ENCODE data around the gene UGT1A8. TPM values are rescaled to one million over a fixed set of nuclear protein-coding genes. Genes with fewer than 3 reads are reported as not detected.

The UGT1A8 gene
- polyA plus RNA-seq, 1 of the 3 experiments (the other 2 are of a cell fraction) = not detected

GRCh38 chr2:233766416-233766815, 149.0 kb downstream of the UGT1A8 start:
- POLR2A ChIA-PET = no interaction called here
- no peaks in the 10 kb centered on the region for H3K9me3 ChIP-seq
- no peaks in the 10 kb centered on the region for H3K36me3 ChIP-seq (replicated peaks in 1 of 2; ENCODE audit: control insufficient read depth in 1 of 2, insufficient read depth in 2 of 2, low read length in 1 of 2)
- no peaks in the 10 kb centered on the region for H3K27me3 ChIP-seq (ENCODE audit: insufficient read depth)
- CTCF ChIA-PET = no interaction called here
- DNase-seq = no peak
- H3K9me2 ChIP-seq = no peaks in the 10 kb centered on the region
- no peak overlapping the region for H3K27ac ChIP-seq (ENCODE audit: low read depth in 2 of 2, low read length in 1 of 2)
- no peak overlapping the region; a peak in 1 of 4 replicates for H3K4me3 ChIP-seq (ENCODE audit: low read depth in 2 of 2, low read length in 1 of 2)
- no peak overlapping the region for H3K9ac ChIP-seq
- no peak overlapping the region for H3K4me2 ChIP-seq
- H2AFZ ChIP-seq (ENCODE audit: low read depth) = no peak overlapping the region
- H3K79me2 ChIP-seq (ENCODE audit: insufficient read depth) = no peaks in the 10 kb centered on the region
- no peak for TF ChIP-seq PBX3 (IDR thresholded peaks at IDR 0.05)
- no peaks in the 10 kb centered on the region for H3K4me1 ChIP-seq (ENCODE audit: control insufficient read depth in 1 of 2, insufficient read depth in 2 of 2, low read depth in 1 of 2, low read length in 1 of 2)
- H4K20me1 ChIP-seq (ENCODE audit: insufficient read depth) = no peaks in the 10 kb centered on the region
- no peaks in the 10 kb centered on the region for H3F3A ChIP-seq (replicated peaks; ENCODE audit: insufficient read depth)
- 43% methylated on average over 4 of the region's 4 CpGs for WGBS (ENCODE audit: low lambda C conversion rate)

GRCh38 chr2:233768076-233768475, 150.6 kb downstream of the UGT1A8 start:
- Histone ChIP-seq H4K20me1 (ENCODE audit: insufficient read depth) (no peaks in the 10 kb centered on the region), H3K9ac (no peak overlapping the region), H2AFZ (ENCODE audit: low read depth) (no peak overlapping the region), H3K4me2 (no peak overlapping the region), H3K9me2 (no peaks in the 10 kb centered on the region), H3K9me3 (no peaks in the 10 kb centered on the region), H3K27me3 (ENCODE audit: insufficient read depth) (no peaks in the 10 kb centered on the region; the same call in 1 of the 2 replicates), H3K79me2 (ENCODE audit: insufficient read depth) (no peaks in the 10 kb centered on the region), H3K4me3 (ENCODE audit: low read depth in 2 of 2, low read length in 1 of 2) (no peak overlapping the region), H3K4me1 (ENCODE audit: control insufficient read depth in 1 of 2, insufficient read depth in 2 of 2, low read depth in 1 of 2, low read length in 1 of 2) (no peaks in the 10 kb centered on the region), H3K36me3 (replicated peaks in 1 of 2; ENCODE audit: control insufficient read depth in 1 of 2, insufficient read depth in 2 of 2, low read length in 1 of 2) (no peaks in the 10 kb centered on the region), H3K27ac (ENCODE audit: low read depth in 2 of 2, low read length in 1 of 2) (no peak overlapping the region), H3F3A (replicated peaks; ENCODE audit: insufficient read depth) (no peaks in the 10 kb centered on the region)
- ChIA-PET CTCF (no interaction called here), POLR2A (no interaction called here)
- TF ChIP-seq SMC3 (IDR thresholded peaks at IDR 0.05; ENCODE audit: low read depth, low read length) (no peak), RFX5 (IDR thresholded peaks at IDR 0.05; ENCODE audit: low read length) (no peak), JUND (IDR thresholded peaks at IDR 0.05) (no peak), MEF2A (IDR thresholded peaks at IDR 0.05; ENCODE audit: borderline replicate concordance, low read depth) (no peak), ELF1 (IDR thresholded peaks at IDR 0.05) (no peak), EZH2phosphoT487 (IDR thresholded peaks at IDR 0.05; ENCODE audit: borderline replicate concordance, low read depth) (no peak), EP300 (IDR thresholded peaks at IDR 0.05; ENCODE audit: borderline replicate concordance in 1 of 2, low read depth in 1 of 2, low read length in 1 of 2) (no peak), TEAD4 (IDR thresholded peaks at IDR 0.05; ENCODE audit: borderline replicate concordance, insufficient read depth) (no peak), YY1 (IDR thresholded peaks at IDR 0.05; ENCODE audit: low read depth) (no peak)
- DNase-seq = no peak
- WGBS (ENCODE audit: low lambda C conversion rate) = 70% methylated on average over 4 of the region's 4 CpGs

- H3K9me2 ChIP-seq = no peaks in the 10 kb centered on the region
- no peaks in the 10 kb centered on the region for H3K9me3 ChIP-seq
- H3K27me3 ChIP-seq (ENCODE audit: insufficient read depth) = no peaks in the 10 kb centered on the region; the same call in 1 of the 2 replicates
- H3K9ac ChIP-seq = no peak overlapping the region
- H3K4me1 ChIP-seq (ENCODE audit: control insufficient read depth in 1 of 2, insufficient read depth in 2 of 2, low read depth in 1 of 2, low read length in 1 of 2) = no peaks in the 10 kb centered on the region
- H3K27ac ChIP-seq (ENCODE audit: low read depth in 2 of 2, low read length in 1 of 2) = no peak overlapping the region
- no peak overlapping the region for H2AFZ ChIP-seq (ENCODE audit: low read depth)
- no peaks in the 10 kb centered on the region for H3K79me2 ChIP-seq (ENCODE audit: insufficient read depth)
- no peaks in the 10 kb centered on the region for H3F3A ChIP-seq (replicated peaks; ENCODE audit: insufficient read depth)
- WGBS (ENCODE audit: low lambda C conversion rate) = 78% methylated on average over 9 of the region's 9 CpGs
- CTCF ChIA-PET = no interaction called here
- H3K36me3 ChIP-seq (replicated peaks in 1 of 2; ENCODE audit: control insufficient read depth in 1 of 2, insufficient read depth in 2 of 2, low read length in 1 of 2) = no peaks in the 10 kb centered on the region
- POLR2A ChIA-PET = no interaction called here
- H3K4me2 ChIP-seq = no peak overlapping the region
- H4K20me1 ChIP-seq (ENCODE audit: insufficient read depth) = no peaks in the 10 kb centered on the region
- no peak for DNase-seq
- no peak for TF ChIP-seq USF2 (IDR thresholded peaks at IDR 0.05; ENCODE audit: borderline replicate concordance, low read depth, low read length)
- TF ChIP-seq SMC3 (IDR thresholded peaks at IDR 0.05; ENCODE audit: low read depth, low read length) = no peak
- TF ChIP-seq YY1 (IDR thresholded peaks at IDR 0.05; ENCODE audit: low read depth) = no peak
- no peak for TF ChIP-seq CTCF (IDR thresholded peaks at IDR 0.05)
- TF ChIP-seq FOXJ3 (CRISPR knock-in tag; IDR thresholded peaks at IDR 0.05) = no peak
- TF ChIP-seq EZH2phosphoT487 (IDR thresholded peaks at IDR 0.05; ENCODE audit: borderline replicate concordance, low read depth) = no peak
- TF ChIP-seq NRF1 (IDR thresholded peaks at IDR 0.05; ENCODE audit: low read depth, low read length) = no peak
- no peak for TF ChIP-seq FOSL2 (IDR thresholded peaks at IDR 0.05; ENCODE audit: borderline replicate concordance, low read depth)
- no peak overlapping the region for H3K4me3 ChIP-seq (ENCODE audit: low read depth in 2 of 2, low read length in 1 of 2)
These were observed 151.8 kb downstream of the UGT1A8 start for GRCh38 chr2:233769260-233769659.

All from SK-N-SH (cell line).